Psoas muscle (tissue), 8 donors: ENCODE data around the gene CADPS. TPM values are rescaled to one million over a fixed set of nuclear protein-coding genes. Genes with fewer than 3 reads are reported as not detected.

Experiments
- ATAC-seq, 4 donors: fragments of 200-7000 bp; cut with Tn5 transposase; one replicate each; pipeline ENCODE4 v1.9.1; 2020; ENCODE audit warnings: moderate library complexity in 3 of 4, mild to moderate bottlenecking in 2 of 4
- DNase-seq, 2 donors: peaks; one replicate each; pipeline ENCODE4 v3.0.0-alpha.2; 2020
- H3K27ac ChIP-seq: fragments of 200-600 bp; one replicate; pipeline ENCODE4 v1.8.0; 2022
- H3K27me3 ChIP-seq, 3 donors: fragments of 200-600 bp in 1 of 3; one replicate each; pipeline versions ENCODE4 v1.6.1 to v1.8.0; 2013 to 2022; ENCODE audit warnings: low read length in 2 of 3, mild to moderate bottlenecking in 2 of 3, moderate library complexity in 1 of 3; ENCODE audit not compliant: insufficient read depth in 3 of 3
- H3K36me3 ChIP-seq, 2 donors: fragments of 200-600 bp in 1 of 2; one replicate each; pipeline versions ENCODE4 v1.6.1 to v1.8.0; 2013 to 2022; ENCODE audit warnings: low read depth in 1 of 2, mild to moderate bottlenecking in 1 of 2, moderate library complexity in 1 of 2; ENCODE audit not compliant: insufficient read depth in 1 of 2
- H3K4me1 ChIP-seq: fragments of 200-600 bp; one replicate; pipeline ENCODE4 v1.8.0; 2022
- H3K4me3 ChIP-seq: fragments of 200-600 bp; one replicate; pipeline ENCODE4 v1.8.0; 2022; ENCODE audit warnings: mild to moderate bottlenecking
- H3K9me3 ChIP-seq: fragments of 200-600 bp; one replicate; pipeline ENCODE4 v1.8.0; 2022
- WGBS, 3 donors: extraction: QIAGEN DNeasy Blood & Tissue Kit; methylation state at CpG; one replicate each; pipeline versions ENCODE4 v1.1.6 to v1.1.7; 2013; 5-methylcytosine and 5-hydroxymethylcytosine counted together
- intact Hi-C, 2 donors: fragments of 100-400 bp; cut with DNase I; formaldehyde crosslinking; loops; one replicate each; pipeline versions ENCODE4 v1.11.0 to v1.14.2; 2022
- polyA plus RNA-seq, 3 donors: library from polyadenylated mRNA; stranded (reverse); fragments of 200-250 nt; gene quantifications; one replicate each; pipeline ENCODE4 v1.2.3, GENCODE V29; 2013
- total RNA-seq, 4 donors: library from RNA; stranded (reverse); fragmentation: NEBNext Ultra II Directional in 2 of 4; extraction: Animal tissue kit (Norgen Biotek cat#: 25700) in 2 of 4; gene quantifications; one replicate each; pipeline versions ENCODE4 v1.2.1 to v1.2.4, GENCODE V29; 2021 to 2023
- TF ChIP-seq, protein P1 (sequence below): fragments of 200-600 bp; IDR thresholded peaks from one replicate; pipeline ENCODE4 v1.8.0; 2022; ENCODE audit warnings: antibody characterized with exemption
- donor health status: healthy with polysubstance abuse.
- donor health status: DM: no; HTN: no; CAD: no; lungs with moderate emphysema.
- donor health status: Bipolar disorder and iron deficiency.
- donor health status: healthy.
- donor health status: DM: yes; HTN: yes; CAD: no.
- donor health status: DM: no; HTN: no; CAD: no.
- donor health status: DM: no; HTN: no; CAD: no.
- donor health status: DM: yes; HTN: yes; CAD: no.

The CADPS gene
- total and polyA plus RNA-seq, 7 donors = 0.01 to 0.07 (median 0.04) TPM; not detected in 4

DNA sequence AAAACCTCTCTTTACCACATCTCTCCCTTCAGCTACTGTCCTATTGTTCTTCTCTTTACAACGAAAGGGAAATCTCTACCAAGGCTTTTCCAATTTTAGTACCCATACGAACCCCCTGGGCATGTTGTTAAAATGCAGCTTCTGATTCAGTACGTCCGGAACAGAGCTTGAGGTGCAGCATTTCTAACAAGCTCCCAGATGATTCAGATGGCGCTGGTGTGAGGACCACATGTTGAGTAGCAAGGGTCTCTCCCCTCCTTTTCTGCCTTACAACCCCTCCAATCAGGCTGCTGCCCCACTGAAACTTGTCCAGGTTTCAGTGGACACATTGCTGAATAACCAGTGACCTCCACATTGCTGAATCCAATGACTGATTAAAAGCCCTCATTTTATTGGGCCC lies 324.8 kb downstream of the CADPS start:
- no peak overlapping the region for H3K27ac ChIP-seq
- WGBS, 3 donors = 67 to 78% (median 68%) methylated on average over 5 of the region's 5 CpGs
- TF ChIP-seq, protein P1, sequence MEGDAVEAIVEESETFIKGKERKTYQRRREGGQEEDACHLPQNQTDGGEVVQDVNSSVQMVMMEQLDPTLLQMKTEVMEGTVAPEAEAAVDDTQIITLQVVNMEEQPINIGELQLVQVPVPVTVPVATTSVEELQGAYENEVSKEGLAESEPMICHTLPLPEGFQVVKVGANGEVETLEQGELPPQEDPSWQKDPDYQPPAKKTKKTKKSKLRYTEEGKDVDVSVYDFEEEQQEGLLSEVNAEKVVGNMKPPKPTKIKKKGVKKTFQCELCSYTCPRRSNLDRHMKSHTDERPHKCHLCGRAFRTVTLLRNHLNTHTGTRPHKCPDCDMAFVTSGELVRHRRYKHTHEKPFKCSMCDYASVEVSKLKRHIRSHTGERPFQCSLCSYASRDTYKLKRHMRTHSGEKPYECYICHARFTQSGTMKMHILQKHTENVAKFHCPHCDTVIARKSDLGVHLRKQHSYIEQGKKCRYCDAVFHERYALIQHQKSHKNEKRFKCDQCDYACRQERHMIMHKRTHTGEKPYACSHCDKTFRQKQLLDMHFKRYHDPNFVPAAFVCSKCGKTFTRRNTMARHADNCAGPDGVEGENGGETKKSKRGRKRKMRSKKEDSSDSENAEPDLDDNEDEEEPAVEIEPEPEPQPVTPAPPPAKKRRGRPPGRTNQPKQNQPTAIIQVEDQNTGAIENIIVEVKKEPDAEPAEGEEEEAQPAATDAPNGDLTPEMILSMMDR = no peak
- H3K36me3 ChIP-seq = no peaks in the 10 kb centered on the region
- ATAC-seq = no peak
- no peaks in the 10 kb centered on the region for H3K4me1 ChIP-seq
- DNase-seq = no peak
- H3K9me3 ChIP-seq = no peaks in the 10 kb centered on the region
- no peaks in the 10 kb centered on the region for H3K27me3 ChIP-seq
- intact Hi-C loops = loop anchor here in 1 of 2 donors (10.0 kb wide), 1 partner anchor 216 kb away; no protein-coding TSS in a partner anchor
- H3K4me3 ChIP-seq = no peak overlapping the region

DNA sequence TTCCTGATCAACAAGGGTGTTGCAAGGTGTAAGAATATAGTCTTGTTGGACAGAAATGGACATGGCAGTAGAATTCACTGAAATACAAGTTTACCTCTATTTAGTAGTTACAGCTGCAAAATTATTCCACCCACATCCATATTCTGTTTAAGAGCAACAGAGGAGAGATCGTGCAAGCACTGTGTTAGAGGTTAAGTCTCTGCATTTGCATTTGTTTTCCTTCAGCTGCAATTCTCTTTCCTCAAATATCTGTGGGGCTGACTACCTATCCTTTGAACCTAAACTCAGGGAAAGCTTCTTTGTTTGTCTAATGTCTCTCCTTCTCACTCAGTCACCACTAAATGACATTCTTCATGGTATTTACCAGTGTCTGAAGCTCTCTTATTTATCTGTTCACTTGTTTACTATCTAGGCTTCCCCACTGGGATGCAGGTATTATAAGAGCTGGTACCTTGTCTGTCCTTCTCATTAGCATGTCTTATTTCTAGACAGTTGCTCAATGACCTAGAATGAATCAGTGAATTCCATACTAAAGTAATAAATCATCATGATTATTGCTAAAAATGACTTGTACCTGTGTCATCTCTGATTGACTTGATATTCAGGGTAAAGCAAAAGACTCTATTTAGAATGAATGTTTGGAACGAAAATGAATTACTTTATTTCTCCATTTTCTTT lies 326.5 kb downstream of the CADPS start:
- TF ChIP-seq, protein P1 = no peak
- H3K27me3 ChIP-seq = no peaks in the 10 kb centered on the region
- DNase-seq (no peak), ATAC-seq (no peak)
- H3K4me1 ChIP-seq = no peaks in the 10 kb centered on the region
- WGBS, 3 donors = 52 to 64% (median 61%) methylated on average over 2 of the region's 2 CpGs
- no peak overlapping the region for H3K4me3 ChIP-seq
- intact Hi-C loops = no loop called here
- H3K36me3 ChIP-seq = no peaks in the 10 kb centered on the region
- no peaks in the 10 kb centered on the region for H3K9me3 ChIP-seq
- no peak overlapping the region for H3K27ac ChIP-seq

DNA sequence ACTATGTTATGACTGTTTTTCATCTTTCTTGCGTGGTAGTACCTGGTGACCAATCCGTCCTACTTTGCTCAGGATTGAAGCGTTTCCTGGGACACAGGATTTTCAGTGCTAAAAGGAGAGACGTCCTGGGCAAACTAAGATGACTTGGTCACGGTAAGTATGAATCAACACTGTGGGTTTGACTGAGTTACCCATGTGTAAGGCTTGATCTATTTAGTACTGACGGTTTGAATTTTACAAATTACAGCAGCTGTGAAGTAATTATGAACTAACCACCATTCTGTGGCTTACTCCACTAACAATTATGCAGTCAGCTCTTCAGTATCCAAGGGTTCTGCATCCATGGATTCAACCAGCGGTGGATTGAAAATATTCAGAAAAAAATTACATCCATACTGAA lies 328.9 kb downstream of the CADPS start:
- intact Hi-C loops = no loop called here
- H3K4me3 ChIP-seq = no peak overlapping the region
- ATAC-seq = no peak

DNA sequence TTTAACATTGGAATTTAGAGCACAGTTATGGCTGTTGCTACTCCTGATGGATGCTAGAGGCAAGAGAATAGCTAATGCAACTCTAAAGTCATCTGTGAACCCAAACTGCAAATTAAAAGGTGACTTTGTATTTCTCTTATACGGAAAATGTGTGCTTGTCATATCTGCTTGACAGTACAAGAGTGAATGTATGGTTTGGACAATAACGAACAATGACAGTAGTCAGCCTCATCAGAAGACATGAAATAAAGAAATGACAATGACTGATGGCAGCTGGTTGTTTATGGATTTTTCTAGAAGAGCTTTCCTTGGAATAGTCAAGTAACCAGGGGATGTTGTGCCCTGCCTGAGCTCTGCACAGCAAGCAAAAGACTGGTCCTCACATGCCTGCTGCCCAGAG lies 333.0 kb downstream of the CADPS start:
- 89 to 93% (median 89%) methylated on average over 2 of the region's 2 CpGs for WGBS, 3 donors
- H3K4me3 ChIP-seq = no peak overlapping the region

More for the DNA sequence above, 328.9 kb downstream of the CADPS start:
- Histone ChIP-seq H3K9me3 (no peaks in the 10 kb centered on the region), H3K4me1 (no peaks in the 10 kb centered on the region), H3K27me3 (no peaks in the 10 kb centered on the region), H3K27ac (no peak overlapping the region), H3K36me3 (no peaks in the 10 kb centered on the region)
- TF ChIP-seq, protein P1 = no peak
- 67 to 74% (median 69%) methylated on average over 7 of the region's 7 CpGs for WGBS, 3 donors
- no peak for DNase-seq

More for the DNA sequence above, 333.0 kb downstream of the CADPS start:
- DNase-seq (no peak), ATAC-seq (no peak)
- Histone ChIP-seq H3K27ac (no peak overlapping the region), H3K4me1 (no peaks in the 10 kb centered on the region), H3K36me3 (no peaks in the 10 kb centered on the region), H3K27me3 (peaks cover 0 to 1% (median 0%) of the 10 kb centered on the region in 3 donors), H3K9me3 (no peaks in the 10 kb centered on the region)
- intact Hi-C loops = no loop called here
- TF ChIP-seq, protein P1 = no peak
